ENCODE results near the gene RASSF5. TPM values are rescaled to one million over a fixed set of nuclear protein-coding genes. Genes with fewer than 3 reads are reported as not detected.

RASSF5 gene
- total RNA-seq, 1 experiment from 2014 or later: 27.2 TPM

- Histone ChIP-seq H3K36me3 (ENCODE audit: insufficient read depth, low read length) (no peaks in the 10 kb centered on the region), H3K9me2 (replicated peaks; ENCODE audit: insufficient read depth, low read length) (no peaks in the 10 kb centered on the region), H3K27me3 (ENCODE audit: low read length) (no peaks in the 10 kb centered on the region), H3K4me1 (ENCODE audit: low read length) (no peaks in the 10 kb centered on the region; the same call in 1 of the 2 replicates), H3K4me2 (ENCODE audit: low read depth, low read length, poor library complexity, severe bottlenecking) (no peak overlapping the region), H2AFZ (ENCODE audit: low read length) (no peak overlapping the region), H3K4me3 (ENCODE audit: low read length) (no peak overlapping the region), H3K9me3 (ENCODE audit: low read length) (no peaks in the 10 kb centered on the region), H4K20me1 (ENCODE audit: insufficient read depth, low read depth, low read length) (no peaks in the 10 kb centered on the region), H3K27ac (ENCODE audit: low read length) (no peak overlapping the region), H3K9ac (ENCODE audit: low read length) (no peak overlapping the region), H3K79me2 (ENCODE audit: low read length) (no peaks in the 10 kb centered on the region)
- DNase-seq: no peak
Measured at GRCh38 chr1:206534552-206534951, 27.2 kb downstream of the RASSF5 start.

DNA sequence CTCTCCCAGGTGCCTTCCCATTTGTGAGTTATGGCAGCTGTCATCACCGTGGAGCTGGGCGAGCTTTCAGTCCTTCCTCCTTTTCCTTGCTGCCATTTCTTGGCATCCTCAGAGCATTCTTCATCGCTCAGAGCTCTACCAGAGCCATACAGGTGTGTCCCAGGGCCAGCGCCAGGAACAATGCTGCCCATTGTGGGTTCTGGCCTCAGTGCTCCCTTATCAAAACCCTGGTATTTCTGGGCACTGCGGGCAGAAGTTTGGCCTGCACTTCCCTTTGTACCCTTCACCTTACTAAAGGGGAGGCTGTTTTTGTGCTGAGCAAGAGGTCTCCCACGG, 28.5 kb downstream of the RASSF5 start:
- H3K9me2 ChIP-seq (replicated peaks; ENCODE audit: insufficient read depth, low read length): no peaks in the 10 kb centered on the region
- H3K9me3 ChIP-seq (ENCODE audit: low read length): no peaks in the 10 kb centered on the region
- H3K79me2 ChIP-seq (ENCODE audit: low read length): no peaks in the 10 kb centered on the region
- DNase-seq: no peak
- H4K20me1 ChIP-seq (ENCODE audit: insufficient read depth, low read depth, low read length): no peaks in the 10 kb centered on the region
- no peak overlapping the region for H3K9ac ChIP-seq (ENCODE audit: low read length)
- no peak overlapping the region for H3K27ac ChIP-seq (ENCODE audit: low read length)
- H3K27me3 ChIP-seq (ENCODE audit: low read length): no peaks in the 10 kb centered on the region
- H3K4me1 ChIP-seq (ENCODE audit: low read length): no peaks in the 10 kb centered on the region; the same call in 1 of the 2 replicates
- no peak overlapping the region for H2AFZ ChIP-seq (ENCODE audit: low read length)
- H3K36me3 ChIP-seq (ENCODE audit: insufficient read depth, low read length): no peaks in the 10 kb centered on the region
- H3K4me2 ChIP-seq (ENCODE audit: low read depth, low read length, poor library complexity, severe bottlenecking): no peak overlapping the region
- H3K4me3 ChIP-seq (ENCODE audit: low read length): no peak overlapping the region

DNA sequence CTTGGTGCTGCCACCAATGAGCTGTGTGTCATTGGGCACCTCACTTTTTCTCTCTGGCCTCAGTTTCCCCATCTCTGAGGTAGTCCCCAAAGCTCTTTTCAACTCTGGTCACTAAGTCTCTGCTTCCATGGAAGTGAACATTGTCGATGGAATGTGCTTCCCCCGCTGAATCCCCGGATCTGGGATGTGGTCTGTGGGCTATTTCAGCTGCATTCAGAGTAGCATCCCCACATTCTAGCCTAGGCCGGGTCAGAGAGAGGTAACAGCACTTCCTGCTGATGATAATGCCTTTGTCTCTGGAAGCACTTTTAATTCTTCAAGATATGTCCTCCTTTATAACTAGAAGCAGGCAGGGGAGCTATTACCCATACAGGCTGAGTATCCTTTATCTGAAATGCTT, 29.8 kb downstream of the RASSF5 start:
- Histone ChIP-seq H3K27ac (ENCODE audit: low read length) (no peak overlapping the region), H2AFZ (ENCODE audit: low read length) (no peak overlapping the region), H3K79me2 (ENCODE audit: low read length) (no peaks in the 10 kb centered on the region), H3K4me2 (ENCODE audit: low read depth, low read length, poor library complexity, severe bottlenecking) (no peak overlapping the region), H3K36me3 (ENCODE audit: insufficient read depth, low read length) (no peaks in the 10 kb centered on the region), H3K9me3 (ENCODE audit: low read length) (no peaks in the 10 kb centered on the region), H3K9ac (ENCODE audit: low read length) (no peak overlapping the region), H3K4me1 (ENCODE audit: low read length) (no peaks in the 10 kb centered on the region; the same call in 1 of the 2 replicates), H3K4me3 (ENCODE audit: low read length) (no peak overlapping the region), H3K27me3 (ENCODE audit: low read length) (no peaks in the 10 kb centered on the region), H3K9me2 (replicated peaks; ENCODE audit: insufficient read depth, low read length) (no peaks in the 10 kb centered on the region), H4K20me1 (ENCODE audit: insufficient read depth, low read depth, low read length) (no peaks in the 10 kb centered on the region)
- no peak for DNase-seq

GRCh38 chr1:206538086-206538770, 30.9 kb downstream of the RASSF5 start:
- Histone ChIP-seq H3K27me3 (ENCODE audit: low read length) (no peaks in the 10 kb centered on the region), H3K4me3 (ENCODE audit: low read length) (no peak overlapping the region), H4K20me1 (ENCODE audit: insufficient read depth, low read depth, low read length) (no peaks in the 10 kb centered on the region), H3K9ac (ENCODE audit: low read length) (no peak overlapping the region), H3K79me2 (ENCODE audit: low read length) (no peaks in the 10 kb centered on the region), H3K4me2 (ENCODE audit: low read depth, low read length, poor library complexity, severe bottlenecking) (no peak overlapping the region), H3K9me2 (replicated peaks; ENCODE audit: insufficient read depth, low read length) (no peaks in the 10 kb centered on the region), H3K9me3 (ENCODE audit: low read length) (no peaks in the 10 kb centered on the region), H3K27ac (ENCODE audit: low read length) (no peak overlapping the region), H3K36me3 (ENCODE audit: insufficient read depth, low read length) (no peaks in the 10 kb centered on the region), H3K4me1 (ENCODE audit: low read length) (no peaks in the 10 kb centered on the region; the same call in 1 of the 2 replicates), H2AFZ (ENCODE audit: low read length) (no peak overlapping the region)
- no peak for DNase-seq

DNA sequence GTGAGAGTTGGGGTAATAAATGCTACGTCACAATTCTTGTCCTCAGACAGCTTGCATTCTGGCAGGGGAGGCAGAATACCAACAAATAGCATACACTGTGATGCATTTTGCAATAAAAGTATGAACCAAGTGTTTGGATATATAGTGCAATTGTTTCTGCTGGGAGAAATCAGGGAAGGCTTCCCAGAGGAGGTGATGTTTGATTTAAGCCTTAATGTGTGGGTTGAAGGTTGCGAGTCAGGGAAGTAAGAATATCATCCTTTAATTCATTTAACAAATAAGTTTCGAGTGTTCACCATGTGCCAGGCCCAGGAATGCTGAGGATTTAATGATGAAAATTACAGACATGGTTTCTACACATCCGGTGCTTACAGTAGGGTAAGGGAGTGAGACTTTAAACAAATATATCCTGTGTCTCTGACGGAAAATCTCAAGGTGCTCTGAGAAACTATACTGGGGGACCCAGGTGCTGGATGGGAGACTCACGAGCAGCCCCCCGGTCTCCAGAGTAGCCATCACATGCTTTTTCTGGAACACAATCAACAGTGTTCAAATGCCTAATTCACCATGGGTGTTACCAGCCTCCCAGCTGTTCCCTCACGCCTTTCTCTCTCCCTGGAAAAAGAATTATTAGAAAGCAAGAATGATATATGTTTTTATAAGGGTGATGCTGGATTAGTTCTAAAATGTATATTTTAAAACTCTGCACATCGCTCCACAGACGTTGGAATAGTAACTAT, 31.7 kb downstream of the RASSF5 start:
- H3K9me3 ChIP-seq (ENCODE audit: low read length): no peaks in the 10 kb centered on the region
- H3K9me2 ChIP-seq (replicated peaks; ENCODE audit: insufficient read depth, low read length): no peaks in the 10 kb centered on the region
- H3K36me3 ChIP-seq (ENCODE audit: insufficient read depth, low read length): no peaks in the 10 kb centered on the region
- H3K4me2 ChIP-seq (ENCODE audit: low read depth, low read length, poor library complexity, severe bottlenecking): no peak overlapping the region
- no peaks in the 10 kb centered on the region; the same call in 1 of the 2 replicates for H3K4me1 ChIP-seq (ENCODE audit: low read length)
- H3K79me2 ChIP-seq (ENCODE audit: low read length): no peaks in the 10 kb centered on the region
- H3K27ac ChIP-seq (ENCODE audit: low read length): no peak overlapping the region
- H3K27me3 ChIP-seq (ENCODE audit: low read length): no peaks in the 10 kb centered on the region
- H4K20me1 ChIP-seq (ENCODE audit: insufficient read depth, low read depth, low read length): no peaks in the 10 kb centered on the region
- H2AFZ ChIP-seq (ENCODE audit: low read length): no peak overlapping the region
- DNase-seq: no peak
- no peak overlapping the region for H3K9ac ChIP-seq (ENCODE audit: low read length)
- H3K4me3 ChIP-seq (ENCODE audit: low read length): no peak overlapping the region

GRCh38 chr1:206540044-206540780, 32.9 kb downstream of the RASSF5 start:
- Histone ChIP-seq H2AFZ (ENCODE audit: low read length) (no peak overlapping the region), H3K4me3 (ENCODE audit: low read length) (no peak overlapping the region)

GRCh38 chr1:206541236-206541833, 34.0 kb downstream of the RASSF5 start:
- DNase-seq: no peak

More at GRCh38 chr1:206540044-206540780, 32.9 kb downstream of the RASSF5 start:
- no peak overlapping the region for H3K4me2 ChIP-seq (ENCODE audit: low read depth, low read length, poor library complexity, severe bottlenecking)
- H3K79me2 ChIP-seq (ENCODE audit: low read length): no peaks in the 10 kb centered on the region
- H4K20me1 ChIP-seq (ENCODE audit: insufficient read depth, low read depth, low read length): no peaks in the 10 kb centered on the region
- H3K36me3 ChIP-seq (ENCODE audit: insufficient read depth, low read length): no peaks in the 10 kb centered on the region
- H3K9me2 ChIP-seq (replicated peaks; ENCODE audit: insufficient read depth, low read length): no peaks in the 10 kb centered on the region
- H3K27ac ChIP-seq (ENCODE audit: low read length): no peak overlapping the region
- no peaks in the 10 kb centered on the region for H3K27me3 ChIP-seq (ENCODE audit: low read length)
- H3K9ac ChIP-seq (ENCODE audit: low read length): no peak overlapping the region
- DNase-seq: no peak
- no peaks in the 10 kb centered on the region; the same call in 1 of the 2 replicates for H3K4me1 ChIP-seq (ENCODE audit: low read length)
- no peaks in the 10 kb centered on the region for H3K9me3 ChIP-seq (ENCODE audit: low read length)

More at GRCh38 chr1:206541236-206541833, 34.0 kb downstream of the RASSF5 start:
- H2AFZ ChIP-seq (ENCODE audit: low read length): no peak overlapping the region
- H3K36me3 ChIP-seq (ENCODE audit: insufficient read depth, low read length): no peaks in the 10 kb centered on the region
- H3K27ac ChIP-seq (ENCODE audit: low read length): no peak overlapping the region
- H4K20me1 ChIP-seq (ENCODE audit: insufficient read depth, low read depth, low read length): no peaks in the 10 kb centered on the region
- no peaks in the 10 kb centered on the region for H3K27me3 ChIP-seq (ENCODE audit: low read length)
- no peak overlapping the region for H3K4me3 ChIP-seq (ENCODE audit: low read length)
- no peaks in the 10 kb centered on the region; the same call in 1 of the 2 replicates for H3K4me1 ChIP-seq (ENCODE audit: low read length)
- no peaks in the 10 kb centered on the region for H3K79me2 ChIP-seq (ENCODE audit: low read length)
- no peaks in the 10 kb centered on the region for H3K9me2 ChIP-seq (replicated peaks; ENCODE audit: insufficient read depth, low read length)
- H3K4me2 ChIP-seq (ENCODE audit: low read depth, low read length, poor library complexity, severe bottlenecking): no peak overlapping the region
- no peak overlapping the region for H3K9ac ChIP-seq (ENCODE audit: low read length)
- no peaks in the 10 kb centered on the region for H3K9me3 ChIP-seq (ENCODE audit: low read length)
